MCF 10A (cell line): ENCODE results near the gene PLEKHG3. TPM values are rescaled to one million over a fixed set of nuclear protein-coding genes. Genes with fewer than 3 reads are reported as not detected.

ENCODE experiments used
- BruUV-seq: library from RNA; stranded (reverse); fragments of 400-500 nt; replicated peaks from 2 replicates; lab custom pipeline; 2021; lab: Mats Ljungman, UMichigan
- CTCF ChIA-PET: fragments of 300-600 bp; sonication (Branson Sonifier 250); formaldehyde crosslinking; extraction: SDS; loops from one replicate; lab custom pipeline; 2021; ENCODE audit warnings: antibody characterized with exemption, inconsistent platforms; lab: Yijun Ruan, JAX
- POLR2A ChIA-PET: fragments of 300-600, 350-650 bp; sonication (Branson Sonifier 250); formaldehyde crosslinking; extraction: SDS; loops from one replicate; lab custom pipeline; 2020; ENCODE audit warnings: antibody characterized with exemption, inconsistent platforms; lab: Yijun Ruan, JAX
- DNase-seq: peaks from one replicate; pipeline ENCODE4 v3.0.0-alpha.2; 2018; ENCODE audit not compliant: unreplicated experiment
- H3K27ac Mint-ChIP-seq: one replicate; pipeline ENCODE4 v1.8.0; 2022; ENCODE audit warnings: mild to moderate bottlenecking, low read depth, mixed read lengths; ENCODE audit not compliant: unreplicated experiment
- H3K27me3 Mint-ChIP-seq: one replicate; pipeline ENCODE4 v1.8.0; 2022; ENCODE audit warnings: mixed read lengths; ENCODE audit not compliant: insufficient read depth, unreplicated experiment
- H3K36me3 Mint-ChIP-seq: one replicate; pipeline ENCODE4 v1.8.0; 2022; ENCODE audit warnings: mild to moderate bottlenecking, moderate library complexity, mixed read lengths; ENCODE audit not compliant: insufficient read depth, unreplicated experiment
- H3K4me1 Mint-ChIP-seq: one replicate; pipeline ENCODE4 v1.8.0; 2022; ENCODE audit warnings: mixed read lengths; ENCODE audit not compliant: insufficient read depth, unreplicated experiment
- H3K4me3 Mint-ChIP-seq: one replicate; pipeline ENCODE4 v1.8.0; 2022; ENCODE audit warnings: mild to moderate bottlenecking, moderate library complexity, mixed read lengths; ENCODE audit not compliant: unreplicated experiment
- H3K9me3 Mint-ChIP-seq: one replicate; pipeline ENCODE4 v1.8.0; 2022; ENCODE audit warnings: mixed read lengths; ENCODE audit not compliant: unreplicated experiment
- CTCF ChIP-seq: fragments of 200-600 bp; IDR thresholded peaks from one replicate; pipeline ENCODE4 v1.8.0; 2022; ENCODE audit warnings: antibody characterized with exemption, mild to moderate bottlenecking; ENCODE audit not compliant: unreplicated experiment
- intact Hi-C: fragments of 100-400 bp; cut with micrococcal nuclease; formaldehyde crosslinking; loops from 2 replicates; pipeline ENCODE4 v1.14.1; 2022
- total RNA-seq: library from RNA; stranded (reverse); gene quantifications from 2 replicates; pipeline ENCODE4 v1.2.3, GENCODE V29; 2022

The PLEKHG3 gene
- total RNA-seq, 1 experiment from 2014 or later, result 72.8 TPM

GRCh38 chr14:64790478-64790877 is 86.3 kb downstream of the PLEKHG3 start:
- ChIA-PET CTCF (interaction anchor here (0.7 to 2.4 kb wide), 6 partner anchors 10 to 360 kb away, joined by 3 to 12 read pairs (median 4); no protein-coding TSS in a partner anchor), POLR2A (interaction anchor here (1.0 to 1.5 kb wide), 2 partner anchors 10 to 75 kb away, joined by 3 to 4 read pairs; no protein-coding TSS in a partner anchor)
- no peak for DNase-seq
- H3K9me3 Mint-ChIP-seq, result no peaks in the 10 kb centered on the region
- no peaks in the 10 kb centered on the region for H3K27me3 Mint-ChIP-seq
- TF ChIP-seq CTCF, result no peak
- BruUV-seq, result no TSS peak
- intact Hi-C loops, result no loop called here
- no peak overlapping the region for H3K27ac Mint-ChIP-seq
- H3K36me3 Mint-ChIP-seq, result no peaks in the 10 kb centered on the region
- peaks cover 24% of the 10 kb centered on the region for H3K4me1 Mint-ChIP-seq
- H3K4me3 Mint-ChIP-seq, result no peak overlapping the region

GRCh38 chr14:64792231-64792630 is 88.0 kb downstream of the PLEKHG3 start:
- Mint-ChIP-seq H3K4me3 (no peak overlapping the region), H3K27ac (no peak overlapping the region), H3K4me1 (peaks cover 18% of the 10 kb centered on the region), H3K36me3 (no peaks in the 10 kb centered on the region), H3K27me3 (no peaks in the 10 kb centered on the region), H3K9me3 (no peaks in the 10 kb centered on the region)
- no TSS peak for BruUV-seq
- CTCF ChIA-PET, result interaction anchor here (0.5 to 1.0 kb wide), 4 partner anchors 8 to 255 kb away, joined by 3 to 4 read pairs (median 3); no protein-coding TSS in a partner anchor
- POLR2A ChIA-PET, result no interaction called here
- no peak for TF ChIP-seq CTCF
- DNase-seq, result no peak
- intact Hi-C loops, result no loop called here

GRCh38 chr14:64792871-64793560 is 88.8 kb downstream of the PLEKHG3 start:
- H3K36me3 Mint-ChIP-seq, result no peaks in the 10 kb centered on the region
- no peak overlapping the region for H3K4me3 Mint-ChIP-seq
- TF ChIP-seq CTCF, result no peak
- DNase-seq, result no peak
- no peaks in the 10 kb centered on the region for H3K9me3 Mint-ChIP-seq
- CTCF ChIA-PET, result interaction anchor here (0.5 to 0.9 kb wide), 6 partner anchors 14 to 254 kb away, joined by 3 to 6 read pairs (median 3); partner anchors contain the start of gene HSPA2
- H3K4me1 Mint-ChIP-seq, result peaks cover 16% of the 10 kb centered on the region
- intact Hi-C loops, result no loop called here
- H3K27me3 Mint-ChIP-seq, result no peaks in the 10 kb centered on the region
- H3K27ac Mint-ChIP-seq, result no peak overlapping the region
- POLR2A ChIA-PET, result no interaction called here
- BruUV-seq, result no TSS peak

- BruUV-seq, result no TSS peak
- H3K27me3 Mint-ChIP-seq, result no peaks in the 10 kb centered on the region
- ChIA-PET CTCF (interaction anchor here (0.8 to 1.7 kb wide), 4 partner anchors 8 to 96 kb away, joined by 3 to 5 read pairs (median 4); no protein-coding TSS in a partner anchor), POLR2A (interaction anchor here (0.7 kb wide), 1 partner anchor 9 kb away, joined by 3 read pairs; no protein-coding TSS in a partner anchor)
- TF ChIP-seq CTCF, result no peak
- no peak overlapping the region for H3K4me3 Mint-ChIP-seq
- no peak for DNase-seq
- peaks cover 4% of the 10 kb centered on the region for H3K4me1 Mint-ChIP-seq
- no peak overlapping the region for H3K27ac Mint-ChIP-seq
- peaks cover 4% of the 10 kb centered on the region for H3K36me3 Mint-ChIP-seq
- H3K9me3 Mint-ChIP-seq, result no peaks in the 10 kb centered on the region
- intact Hi-C loops, result no loop called here
These were observed 91.0 kb downstream of the PLEKHG3 start for GRCh38 chr14:64795211-64795610.
